Ishikawa (cell line): ENCODE data around the gene GJE1.

Experiments used
- EP300 ChIP-seq: IDR thresholded peaks from 2 replicates; pipeline ENCODE4 v1.6.1; 2012; ENCODE audit warnings: borderline replicate concordance
- FOXM1 ChIP-seq: IDR thresholded peaks from 2 replicates; pipeline ENCODE4 v1.6.1; 2012; ENCODE audit warnings: low read depth, borderline replicate concordance
- MAX ChIP-seq: IDR thresholded peaks from 2 replicates; pipeline ENCODE4 v1.6.1; 2012
- NFIC ChIP-seq: IDR thresholded peaks from 2 replicates; pipeline ENCODE4 v1.6.1; 2012
- TAF1 ChIP-seq: IDR thresholded peaks from 2 replicates; pipeline ENCODE4 v1.6.1; 2012; ENCODE audit warnings: low read depth, mild to moderate bottlenecking
- USF1 ChIP-seq: IDR thresholded peaks from 2 replicates; pipeline ENCODE4 v1.6.1; 2012
- ZBTB7A ChIP-seq: IDR thresholded peaks from 2 replicates; pipeline ENCODE4 v1.6.1; 2012; ENCODE audit warnings: low read depth

GRCh38 chr6:142183351-142183750 is 50.6 kb downstream of the GJE1 start:
- TF ChIP-seq ZBTB7A: no peak
- no peak for TF ChIP-seq NFIC
- no peak for TF ChIP-seq MAX
- TF ChIP-seq FOXM1: no peak
- TF ChIP-seq TAF1: no peak
- TF ChIP-seq EP300: no peak
- TF ChIP-seq USF1: no peak
